A549 treated with AZD9567 at 1 μM for 4 hours (cell line): ENCODE results near the gene SLC9A3. TPM values are rescaled to one million over a fixed set of nuclear protein-coding genes. Genes with fewer than 3 reads are reported as not detected.

Experiments
- total RNA-seq: library from RNA; stranded (reverse); fragments of 200-300 nt; extraction: Qiagen RNA extraction; gene quantifications from 5 replicates; pipeline ENCODE4 v1.2.3, GENCODE V29; 2022; ENCODE audit not compliant: insufficient read depth

Gene SLC9A3
- 1.2 to 2.4 TPM (median 2.3 TPM) in 5 replicates for total RNA-seq

DNA sequence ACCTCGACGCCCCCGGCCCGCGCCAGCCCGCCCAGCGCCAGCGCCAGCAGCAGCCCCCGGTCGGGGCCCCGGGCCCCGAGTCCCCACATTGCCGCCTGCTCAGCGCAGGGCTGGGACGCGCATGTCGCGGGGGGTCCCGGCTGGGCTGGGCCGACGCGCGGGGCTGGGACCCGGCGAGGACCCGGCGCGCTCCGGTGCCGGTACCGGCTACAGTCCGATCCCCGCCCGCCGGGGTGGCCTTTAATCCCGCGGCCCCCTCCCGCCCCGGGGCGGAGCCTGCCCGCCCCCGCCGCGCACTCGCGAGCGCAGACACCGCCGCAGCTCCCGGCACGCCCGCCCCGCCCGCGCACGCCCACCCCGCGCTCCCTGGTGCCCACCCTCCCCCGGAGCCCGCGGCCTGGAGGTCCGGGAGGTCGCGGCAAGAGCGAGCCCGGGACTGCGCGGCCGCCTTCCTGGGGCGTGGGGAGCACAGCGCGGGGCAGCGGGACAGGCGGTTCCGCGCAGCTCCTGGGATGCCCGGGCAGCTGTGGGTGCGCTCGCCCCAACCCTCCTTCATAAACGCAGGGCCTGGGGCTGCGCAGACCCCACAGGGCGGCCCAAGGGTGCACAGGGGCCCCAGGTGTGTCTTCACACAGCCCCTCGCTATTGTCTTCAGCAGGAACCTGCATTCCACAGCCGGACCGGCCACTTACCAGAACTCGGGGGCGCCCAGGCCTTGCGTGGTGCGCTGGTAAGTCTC lies at the start of gene SLC9A3:
TSS of gene SLC9A3 (minus strand) at position 216 of the 739 bp plus-strand sequence.

DNA sequence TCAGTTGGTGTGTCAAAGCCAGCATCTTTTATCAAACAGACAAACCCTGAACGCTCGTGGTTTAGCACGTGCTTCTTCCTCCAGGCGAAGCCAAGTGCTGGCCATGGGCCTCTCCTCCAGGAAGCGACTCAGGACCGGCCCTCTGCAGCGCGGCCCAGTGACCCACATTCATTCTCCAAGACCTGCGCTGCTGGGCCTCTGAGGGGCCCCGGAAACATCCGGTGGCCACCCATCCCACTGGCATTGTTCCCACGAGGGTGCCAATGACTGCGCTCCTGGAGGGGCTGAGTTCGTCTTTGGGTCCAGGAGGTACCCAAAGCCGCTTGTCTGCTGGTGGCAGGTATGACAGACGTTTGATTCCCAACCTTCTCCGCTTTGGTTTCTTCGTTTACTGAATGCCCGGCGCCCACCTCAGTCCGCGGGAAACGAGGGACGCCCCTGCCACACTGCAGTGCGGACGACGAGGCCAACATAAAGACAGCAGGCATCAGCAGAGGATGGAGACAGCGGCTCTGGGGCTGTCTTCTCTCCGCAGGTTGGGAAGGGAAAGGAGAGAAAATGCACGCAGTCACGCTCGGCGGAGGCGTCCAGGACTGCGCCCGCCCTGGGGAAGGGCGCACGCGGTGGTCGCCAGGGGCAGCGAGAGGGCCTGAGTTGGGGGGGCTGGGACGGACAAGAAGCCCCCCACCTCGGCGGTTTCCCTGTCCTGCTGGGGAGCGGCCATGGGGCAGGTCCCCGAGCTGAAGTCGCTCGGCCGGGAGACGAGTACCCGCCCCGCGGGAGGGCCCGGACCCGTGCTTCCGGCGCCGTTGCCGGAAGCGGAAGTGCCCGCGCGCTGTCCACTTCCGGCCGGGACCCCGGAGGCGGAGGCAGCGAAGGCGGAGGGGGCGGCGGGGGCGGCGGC lies 81.7 kb downstream of the SLC9A3 start, which contains the start of gene EXOC3:
TSS of gene EXOC3 (plus strand) at position 842 of the 904 bp plus-strand sequence. CDS start 3,030 bp downstream, outside the sequence.

Other genes with a start within 250 kb of the SLC9A3 start
- gene AHRR, start 202.7 kb downstream of the SLC9A3 start, total RNA-seq: 3.3 to 4.5 TPM (median 4.1 TPM) in 5 replicates
- gene EXOC3, start 81.3 kb downstream of the SLC9A3 start, total RNA-seq: 29.4 to 32.5 TPM (median 32.1 TPM) in 5 replicates
- gene CEP72, start 87.9 kb upstream of the SLC9A3 start, total RNA-seq: 10.3 to 12.6 TPM (median 12.0 TPM) in 5 replicates
- gene TPPP, start 168.9 kb upstream of the SLC9A3 start, total RNA-seq: 6.5 to 7.8 TPM (median 7.0 TPM) in 5 replicates